Measurements from ENCODE around the gene MINDY4.

The MINDY4 gene

GRCh38 chr7:30734497-30734896, 36.7 kb upstream of the MINDY4 start:
- intact Hi-C loops (cut with micrococcal nuclease) = no loop called here
- no peaks in the 10 kb centered on the region for H3K4me1 Mint-ChIP-seq (ENCODE audit: low read depth)

DNA sequence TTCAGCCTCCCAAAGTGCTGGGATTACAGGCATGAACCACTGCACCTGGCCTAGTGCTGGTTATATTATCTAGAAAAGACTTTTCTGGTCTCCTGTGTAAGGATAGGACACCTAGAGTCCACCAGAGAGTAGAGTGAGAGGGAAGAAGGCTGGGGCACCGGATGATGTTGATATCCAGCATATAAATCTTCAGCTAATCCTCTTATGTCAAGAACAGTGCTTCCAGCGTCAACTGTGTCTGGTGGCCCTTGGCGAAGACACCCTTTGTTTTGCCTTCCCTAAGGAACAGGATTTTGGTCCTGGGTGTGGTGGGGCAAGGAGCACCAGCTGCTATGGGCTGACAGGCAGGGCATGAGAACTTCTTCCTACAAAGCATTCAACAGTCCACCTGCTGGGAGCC, 35.6 kb upstream of the MINDY4 start:
- no peaks in the 10 kb centered on the region for H3K4me1 Mint-ChIP-seq (ENCODE audit: low read depth)
- intact Hi-C loops (cut with micrococcal nuclease) = no loop called here
- no peaks in the 10 kb centered on the region for H3K9me3 Mint-ChIP-seq
- no peak overlapping the region for H3K4me3 Mint-ChIP-seq
- peaks cover 2% of the 10 kb centered on the region for H3K27me3 Mint-ChIP-seq
- H3K36me3 Mint-ChIP-seq (ENCODE audit: low read depth) = no peaks in the 10 kb centered on the region
- H3K27ac Mint-ChIP-seq = no peak overlapping the region

More at GRCh38 chr7:30734497-30734896, 36.7 kb upstream of the MINDY4 start:
- Mint-ChIP-seq H3K27me3 (peaks cover 2% of the 10 kb centered on the region), H3K36me3 (ENCODE audit: low read depth) (no peaks in the 10 kb centered on the region), H3K27ac (no peak overlapping the region), H3K9me3 (no peaks in the 10 kb centered on the region), H3K4me3 (no peak overlapping the region)

GRCh38 chr7:30736291-30736690, 34.9 kb upstream of the MINDY4 start:
- Mint-ChIP-seq H3K4me3 (no peak overlapping the region), H3K27me3 (peaks cover under 1% of the 10 kb centered on the region), H3K4me1 (ENCODE audit: low read depth) (no peaks in the 10 kb centered on the region), H3K27ac (no peak overlapping the region), H3K36me3 (ENCODE audit: low read depth) (no peaks in the 10 kb centered on the region), H3K9me3 (no peaks in the 10 kb centered on the region)
- intact Hi-C loops (cut with micrococcal nuclease) = no loop called here

- intact Hi-C loops (cut with micrococcal nuclease) = no loop called here
- no peak overlapping the region for H3K4me3 Mint-ChIP-seq
These were observed 32.9 kb upstream of the MINDY4 start for GRCh38 chr7:30738026-30738915.

DNA sequence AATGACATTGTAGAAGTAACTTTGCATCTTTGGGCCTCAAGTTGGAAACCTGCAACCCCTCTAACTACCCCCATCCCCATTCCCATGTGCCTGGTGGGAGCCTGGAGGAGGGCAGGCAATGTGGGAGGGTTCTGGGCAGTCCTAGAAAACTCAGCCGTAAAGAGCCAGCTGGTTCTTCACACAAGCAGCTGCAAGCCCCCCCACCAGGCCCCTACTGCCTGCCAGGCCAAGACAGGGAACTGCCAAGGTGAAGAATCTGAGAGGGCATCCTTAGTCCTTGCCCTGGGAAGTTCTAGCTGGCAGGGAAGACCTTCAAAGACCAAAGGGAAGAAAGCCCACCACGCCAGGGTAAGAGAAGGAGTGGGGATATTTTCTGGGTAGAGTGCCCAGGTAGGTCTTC, 31.5 kb upstream of the MINDY4 start:
- no peak overlapping the region for H3K4me3 Mint-ChIP-seq
- no peaks in the 10 kb centered on the region for H3K4me1 Mint-ChIP-seq (ENCODE audit: low read depth)
- no peaks in the 10 kb centered on the region for H3K9me3 Mint-ChIP-seq
- intact Hi-C loops (cut with micrococcal nuclease) = no loop called here
- no peaks in the 10 kb centered on the region for H3K36me3 Mint-ChIP-seq (ENCODE audit: low read depth)
- peaks cover 7% of the 10 kb centered on the region for H3K27me3 Mint-ChIP-seq
- no peak overlapping the region for H3K27ac Mint-ChIP-seq

More at GRCh38 chr7:30738026-30738915, 32.9 kb upstream of the MINDY4 start:
- H3K4me1 Mint-ChIP-seq (ENCODE audit: low read depth) = no peaks in the 10 kb centered on the region
- peaks cover 2% of the 10 kb centered on the region for H3K27me3 Mint-ChIP-seq
- H3K27ac Mint-ChIP-seq = no peak overlapping the region
- H3K9me3 Mint-ChIP-seq = no peaks in the 10 kb centered on the region
- H3K36me3 Mint-ChIP-seq (ENCODE audit: low read depth) = no peaks in the 10 kb centered on the region

DNA sequence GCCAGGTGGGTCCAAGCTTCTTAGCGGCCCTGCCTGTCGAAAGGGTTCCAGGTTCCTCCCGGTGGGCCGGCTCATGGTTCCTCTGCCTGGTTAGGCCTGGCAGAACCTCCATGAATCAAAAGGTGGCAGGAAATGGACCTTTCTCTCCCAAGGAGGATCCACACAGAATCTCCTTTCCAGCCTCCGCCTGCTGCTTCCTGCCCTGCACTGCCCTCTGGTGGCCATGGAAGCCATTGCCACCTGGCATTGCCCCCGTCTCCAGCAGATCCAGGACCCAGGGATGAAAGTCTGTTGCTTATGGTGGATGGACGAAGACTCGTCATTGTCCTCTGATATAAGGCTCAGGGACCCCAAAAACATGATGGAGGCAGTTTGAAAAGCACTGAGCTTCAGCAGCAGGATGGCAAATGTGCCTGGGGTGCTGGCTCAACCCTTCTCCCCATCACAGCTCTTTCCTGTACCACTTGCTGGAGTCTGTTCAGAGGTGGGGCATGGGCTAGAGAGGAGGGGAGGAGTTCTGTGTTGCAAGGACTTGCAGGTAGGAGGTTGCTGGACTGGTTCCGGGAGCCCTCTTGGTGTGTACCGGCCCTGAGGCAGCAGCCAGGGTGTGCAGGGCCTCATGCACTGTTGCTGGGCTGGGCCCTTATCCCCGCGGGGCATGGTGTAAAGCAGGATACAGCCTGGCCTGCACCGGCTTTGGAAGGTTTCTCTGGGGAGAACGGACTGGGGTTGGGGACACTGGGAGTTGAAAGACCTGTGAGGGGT, 30.6 kb upstream of the MINDY4 start:
- no peaks in the 10 kb centered on the region for H3K9me3 Mint-ChIP-seq
- intact Hi-C loops (cut with micrococcal nuclease) = no loop called here
- H3K4me1 Mint-ChIP-seq (ENCODE audit: low read depth) = no peaks in the 10 kb centered on the region

DNA sequence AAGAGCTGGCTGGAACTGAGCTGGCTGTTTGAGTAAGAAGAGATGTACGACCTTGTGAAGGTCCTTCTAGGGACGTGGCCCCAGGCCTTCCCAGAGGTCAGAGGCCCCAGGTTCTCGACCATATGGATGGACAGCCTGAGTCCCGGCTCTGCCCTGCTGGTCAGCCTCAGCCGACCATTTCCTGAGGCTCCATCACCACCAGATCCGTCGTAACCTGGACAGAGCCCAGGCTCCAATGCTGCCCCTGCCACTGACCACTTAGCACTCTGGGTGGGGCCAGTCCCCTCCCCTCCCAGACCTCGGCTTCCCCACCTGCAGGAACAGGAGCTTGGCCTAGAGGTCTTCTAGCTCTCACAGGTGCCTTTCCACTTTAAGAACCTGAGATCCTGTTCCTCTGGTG, 29.9 kb upstream of the MINDY4 start:
- Mint-ChIP-seq H3K9me3 (no peaks in the 10 kb centered on the region), H3K4me3 (no peak overlapping the region), H3K27me3 (peaks cover 7% of the 10 kb centered on the region), H3K27ac (no peak overlapping the region), H3K4me1 (ENCODE audit: low read depth) (no peaks in the 10 kb centered on the region), H3K36me3 (ENCODE audit: low read depth) (no peaks in the 10 kb centered on the region)
- intact Hi-C loops (cut with micrococcal nuclease) = no loop called here

More for the DNA sequence above, 30.6 kb upstream of the MINDY4 start:
- H3K27me3 Mint-ChIP-seq = peaks cover 7% of the 10 kb centered on the region
- H3K27ac Mint-ChIP-seq = no peak overlapping the region
- no peak overlapping the region for H3K4me3 Mint-ChIP-seq
- H3K36me3 Mint-ChIP-seq (ENCODE audit: low read depth) = no peaks in the 10 kb centered on the region

GRCh38 chr7:30743371-30744074, 27.7 kb upstream of the MINDY4 start:
- Mint-ChIP-seq H3K4me1 (ENCODE audit: low read depth) (no peaks in the 10 kb centered on the region), H3K4me3 (no peak overlapping the region), H3K9me3 (no peaks in the 10 kb centered on the region), H3K27ac (no peak overlapping the region), H3K27me3 (peaks cover 7% of the 10 kb centered on the region), H3K36me3 (ENCODE audit: low read depth) (no peaks in the 10 kb centered on the region)
- intact Hi-C loops (cut with micrococcal nuclease) = no loop called here

- no peaks in the 10 kb centered on the region for H3K36me3 Mint-ChIP-seq (ENCODE audit: low read depth)
- H3K9me3 Mint-ChIP-seq = no peaks in the 10 kb centered on the region
- H3K27me3 Mint-ChIP-seq = peaks cover 7% of the 10 kb centered on the region
- H3K4me3 Mint-ChIP-seq = no peak overlapping the region
- intact Hi-C loops (cut with micrococcal nuclease) = no loop called here
- H3K27ac Mint-ChIP-seq = no peak overlapping the region
- H3K4me1 Mint-ChIP-seq (ENCODE audit: low read depth) = no peaks in the 10 kb centered on the region
These were observed 27.2 kb upstream of the MINDY4 start for GRCh38 chr7:30744075-30744417.

GRCh38 chr7:30745261-30745941, 25.8 kb upstream of the MINDY4 start:
- intact Hi-C loops (cut with micrococcal nuclease) = no loop called here
- no peaks in the 10 kb centered on the region for H3K4me1 Mint-ChIP-seq (ENCODE audit: low read depth)
- no peaks in the 10 kb centered on the region for H3K9me3 Mint-ChIP-seq
- H3K27ac Mint-ChIP-seq = no peak overlapping the region
- no peak overlapping the region for H3K4me3 Mint-ChIP-seq
- H3K27me3 Mint-ChIP-seq = peaks cover 7% of the 10 kb centered on the region
- no peaks in the 10 kb centered on the region for H3K36me3 Mint-ChIP-seq (ENCODE audit: low read depth)

DNA sequence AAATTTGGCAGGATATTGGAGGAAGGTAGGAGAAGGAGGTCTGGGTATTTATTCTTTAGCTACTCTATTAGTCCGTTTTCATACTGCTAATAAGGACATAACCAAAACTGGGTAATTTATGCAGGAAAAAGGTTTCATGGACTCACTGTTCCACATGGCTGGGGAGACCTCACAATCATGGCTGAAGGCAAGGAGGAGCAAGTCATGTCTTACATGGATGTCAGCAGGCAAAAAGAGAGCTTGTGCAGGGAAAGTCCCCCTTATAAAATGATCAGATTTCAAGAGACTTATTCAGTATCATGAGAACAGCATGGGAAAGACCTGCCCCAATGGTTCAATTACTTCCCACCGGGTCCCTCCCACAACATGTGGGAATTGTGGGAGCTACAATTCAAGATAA, 21.2 kb upstream of the MINDY4 start:
- H3K27ac Mint-ChIP-seq = no peak overlapping the region

DNA sequence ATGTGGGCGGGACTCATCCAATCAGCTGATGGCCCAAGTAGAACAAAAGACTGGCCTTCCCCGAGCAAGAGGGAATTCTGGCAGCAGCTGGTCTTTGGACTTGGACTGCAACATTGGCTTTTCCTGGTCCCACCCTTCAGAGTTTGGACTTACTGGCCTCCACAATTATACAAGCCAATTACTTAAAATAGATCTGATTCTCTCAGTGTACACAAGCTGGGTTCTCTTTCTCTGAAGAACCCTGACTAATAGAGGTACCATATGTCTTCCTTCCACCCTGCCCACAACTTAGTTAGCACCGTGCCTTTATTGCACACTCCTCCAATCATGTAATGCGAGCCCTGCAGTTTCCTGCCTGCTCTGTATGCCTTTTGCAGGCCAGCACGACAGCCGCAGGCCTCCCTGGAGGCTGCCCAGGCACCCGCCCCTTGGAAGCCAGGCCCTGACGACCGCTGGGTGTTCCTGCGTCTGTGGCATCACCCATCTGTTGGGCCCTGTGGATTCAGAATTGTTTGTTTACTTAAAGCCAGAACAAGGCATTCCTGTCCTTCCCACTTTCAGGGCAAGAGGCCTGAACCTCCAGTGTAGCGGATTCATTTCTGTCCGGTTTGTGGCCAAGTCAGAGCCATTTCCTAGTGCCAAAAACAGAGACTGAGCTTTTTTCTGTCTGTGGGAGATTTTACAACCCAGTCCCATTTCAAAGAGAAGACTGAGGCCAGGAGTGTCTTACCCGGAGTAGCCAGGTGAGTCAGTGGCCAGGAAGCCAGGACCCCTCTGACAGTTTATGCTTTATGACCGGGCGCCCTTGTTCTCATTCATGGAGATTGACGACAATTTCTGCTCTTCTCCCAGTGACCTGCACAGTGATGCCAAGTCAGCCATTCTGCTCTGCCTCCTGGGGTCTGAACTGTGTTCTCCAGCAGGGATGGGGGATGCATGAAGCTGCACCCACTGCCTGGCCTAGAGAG, 20.2 kb upstream of the MINDY4 start:
- intact Hi-C loops (cut with micrococcal nuclease) = no loop called here
- Mint-ChIP-seq H3K36me3 (ENCODE audit: low read depth) (no peaks in the 10 kb centered on the region), H3K4me3 (no peak overlapping the region), H3K9me3 (no peaks in the 10 kb centered on the region), H3K27me3 (no peaks in the 10 kb centered on the region), H3K27ac (no peak overlapping the region), H3K4me1 (ENCODE audit: low read depth) (no peaks in the 10 kb centered on the region)

More for the DNA sequence above, 21.2 kb upstream of the MINDY4 start:
- no peaks in the 10 kb centered on the region for H3K36me3 Mint-ChIP-seq (ENCODE audit: low read depth)
- H3K4me3 Mint-ChIP-seq = no peak overlapping the region
- H3K9me3 Mint-ChIP-seq = no peaks in the 10 kb centered on the region
- intact Hi-C loops (cut with micrococcal nuclease) = no loop called here
- no peaks in the 10 kb centered on the region for H3K27me3 Mint-ChIP-seq
- no peaks in the 10 kb centered on the region for H3K4me1 Mint-ChIP-seq (ENCODE audit: low read depth)
